Measurements from ENCODE around the gene SKP1.

DNA sequence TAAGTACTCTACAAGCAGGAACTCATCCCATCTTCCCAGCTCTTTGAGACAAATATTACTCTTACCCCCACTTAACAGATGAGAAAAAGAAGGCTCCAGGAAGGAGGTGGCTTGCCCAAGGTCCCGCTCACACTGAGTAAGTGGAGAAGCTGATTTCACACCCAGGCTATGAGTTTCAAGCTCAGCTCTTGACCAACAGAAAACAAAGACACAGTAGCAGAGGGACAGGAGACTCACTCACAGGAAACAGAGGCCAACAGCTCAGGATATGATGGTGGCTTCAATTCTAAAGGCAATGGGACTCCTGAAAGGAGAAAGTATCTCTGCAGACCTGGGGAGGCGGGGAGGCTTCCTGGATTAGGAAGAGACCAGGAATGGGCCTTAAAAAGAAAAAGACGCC is 69.0 kb downstream of the SKP1 start:
- TF ChIP-seq EZH2 (IDR thresholded peaks at IDR 0.05) (no peak), CTCF (IDR thresholded peaks at IDR 0.05 in 2 of 3, conservative IDR thresholded peaks at IDR 0.05 in 1 of 3; ENCODE audit: borderline replicate concordance in 1 of 3, insufficient read depth in 1 of 3, low read depth in 2 of 3, low read length in 2 of 3) (no peak), ZBTB33 (IDR thresholded peaks at IDR 0.05; ENCODE audit: extremely low read depth, insufficient replicate concordance, low read length) (no peak), EGR1 (IDR thresholded peaks at IDR 0.05; ENCODE audit: low read depth) (no peak), CEBPB (IDR thresholded peaks at IDR 0.05; ENCODE audit: low read depth) (no peak), POLR2AphosphoS5 (IDR thresholded peaks at IDR 0.05; ENCODE audit: low read depth, low read length) (no peak), EZH2phosphoT487 (IDR thresholded peaks at IDR 0.05; ENCODE audit: borderline replicate concordance) (no peak), POLR2A (IDR thresholded peaks at IDR 0.05; ENCODE audit: borderline replicate concordance, extremely low read depth, insufficient read depth, insufficient read length) (no peak)
- TF ChIP-seq, protein P1, sequence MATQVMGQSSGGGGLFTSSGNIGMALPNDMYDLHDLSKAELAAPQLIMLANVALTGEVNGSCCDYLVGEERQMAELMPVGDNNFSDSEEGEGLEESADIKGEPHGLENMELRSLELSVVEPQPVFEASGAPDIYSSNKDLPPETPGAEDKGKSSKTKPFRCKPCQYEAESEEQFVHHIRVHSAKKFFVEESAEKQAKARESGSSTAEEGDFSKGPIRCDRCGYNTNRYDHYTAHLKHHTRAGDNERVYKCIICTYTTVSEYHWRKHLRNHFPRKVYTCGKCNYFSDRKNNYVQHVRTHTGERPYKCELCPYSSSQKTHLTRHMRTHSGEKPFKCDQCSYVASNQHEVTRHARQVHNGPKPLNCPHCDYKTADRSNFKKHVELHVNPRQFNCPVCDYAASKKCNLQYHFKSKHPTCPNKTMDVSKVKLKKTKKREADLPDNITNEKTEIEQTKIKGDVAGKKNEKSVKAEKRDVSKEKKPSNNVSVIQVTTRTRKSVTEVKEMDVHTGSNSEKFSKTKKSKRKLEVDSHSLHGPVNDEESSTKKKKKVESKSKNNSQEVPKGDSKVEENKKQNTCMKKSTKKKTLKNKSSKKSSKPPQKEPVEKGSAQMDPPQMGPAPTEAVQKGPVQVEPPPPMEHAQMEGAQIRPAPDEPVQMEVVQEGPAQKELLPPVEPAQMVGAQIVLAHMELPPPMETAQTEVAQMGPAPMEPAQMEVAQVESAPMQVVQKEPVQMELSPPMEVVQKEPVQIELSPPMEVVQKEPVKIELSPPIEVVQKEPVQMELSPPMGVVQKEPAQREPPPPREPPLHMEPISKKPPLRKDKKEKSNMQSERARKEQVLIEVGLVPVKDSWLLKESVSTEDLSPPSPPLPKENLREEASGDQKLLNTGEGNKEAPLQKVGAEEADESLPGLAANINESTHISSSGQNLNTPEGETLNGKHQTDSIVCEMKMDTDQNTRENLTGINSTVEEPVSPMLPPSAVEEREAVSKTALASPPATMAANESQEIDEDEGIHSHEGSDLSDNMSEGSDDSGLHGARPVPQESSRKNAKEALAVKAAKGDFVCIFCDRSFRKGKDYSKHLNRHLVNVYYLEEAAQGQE (IDR thresholded peaks at IDR 0.05; ENCODE audit: low read depth), result no peak
